Measurements from ENCODE around the gene RAB44. TPM values are rescaled to one million over a fixed set of nuclear protein-coding genes. Genes with fewer than 3 reads are reported as not detected.

The RAB44 gene
- total RNA-seq, 1 donor from 2014 or later = 0.16 TPM

DNA sequence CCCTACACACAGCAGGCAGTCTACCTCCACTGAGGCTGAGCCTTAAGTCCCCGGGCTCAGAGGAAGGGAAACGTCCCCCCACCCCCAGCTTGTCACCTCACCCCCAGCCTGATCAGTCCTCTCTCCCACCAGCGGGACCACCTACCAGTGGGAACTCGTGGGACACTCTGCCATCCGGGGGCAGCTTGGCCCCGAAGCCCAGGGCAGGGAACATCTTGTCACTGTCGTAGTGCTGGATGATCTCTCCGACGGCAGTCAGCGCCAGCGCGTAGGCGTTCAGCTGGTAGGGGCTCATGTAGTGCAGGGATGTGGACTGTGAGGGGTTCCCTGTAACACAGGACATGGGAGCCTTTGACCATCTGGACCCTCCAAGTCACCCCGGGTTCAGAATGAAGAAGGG is 48.6 kb downstream of the RAB44 start:
- Histone ChIP-seq H3K4me3 (ENCODE audit: insufficient read depth, low read depth, low read length) (no peak overlapping the region), H4K20me1 (ENCODE audit: insufficient read depth, low read length) (no peaks in the 10 kb centered on the region), H2AFZ (ENCODE audit: low read depth, low read length) (no peak overlapping the region), H3K27me3 (ENCODE audit: insufficient read depth, low read length) (no peaks in the 10 kb centered on the region), H3K36me3 (ENCODE audit: insufficient read depth, low read length) (no peaks in the 10 kb centered on the region), H3K9ac (ENCODE audit: low read length) (no peak overlapping the region), H3K27ac (ENCODE audit: low read depth, low read length) (no peak overlapping the region), H3K79me2 (ENCODE audit: insufficient read depth, low read length) (no peaks in the 10 kb centered on the region), H3K4me2 (ENCODE audit: low read length) (no peak overlapping the region), H3K9me3 (ENCODE audit: insufficient read depth, low read depth, low read length) (peaks cover 4% of the 10 kb centered on the region), H3K4me1 (ENCODE audit: insufficient read depth, low read length) (no peaks in the 10 kb centered on the region)
- TF ChIP-seq EZH2 (IDR thresholded peaks at IDR 0.05; ENCODE audit: insufficient read depth, low read length) (no peak), CTCF (IDR thresholded peaks at IDR 0.05; ENCODE audit: insufficient read depth, low read depth, low read length) (no peak)
- Mint-ChIP-seq H3K4me3 (ENCODE audit: unreplicated experiment) (no peak overlapping the region), H3K27me3 (ENCODE audit: low read depth, unreplicated experiment) (peaks cover 16% of the 10 kb centered on the region), H3K9me3 (ENCODE audit: unreplicated experiment) (peaks cover 5% of the 10 kb centered on the region), H3K4me1 (ENCODE audit: low read depth, unreplicated experiment) (no peaks in the 10 kb centered on the region), H3K27ac (ENCODE audit: unreplicated experiment) (no peak overlapping the region), H3K36me3 (ENCODE audit: low read depth, unreplicated experiment) (peaks cover 3% of the 10 kb centered on the region)
- no peak for DNase-seq (ENCODE audit: low read depth)
- no peak for FAIRE-seq

- Histone ChIP-seq H3K4me3 (ENCODE audit: insufficient read depth, low read depth, low read length) (no peak overlapping the region), H3K4me1 (ENCODE audit: insufficient read depth, low read length) (no peaks in the 10 kb centered on the region), H3K9ac (ENCODE audit: low read length) (no peak overlapping the region), H3K36me3 (ENCODE audit: insufficient read depth, low read length) (no peaks in the 10 kb centered on the region), H3K9me3 (ENCODE audit: insufficient read depth, low read depth, low read length) (peaks cover 4% of the 10 kb centered on the region), H3K27ac (ENCODE audit: low read depth, low read length) (no peak overlapping the region), H2AFZ (ENCODE audit: low read depth, low read length) (no peak overlapping the region), H3K79me2 (ENCODE audit: insufficient read depth, low read length) (no peaks in the 10 kb centered on the region), H3K4me2 (ENCODE audit: low read length) (no peak overlapping the region), H3K27me3 (ENCODE audit: insufficient read depth, low read length) (no peaks in the 10 kb centered on the region), H4K20me1 (ENCODE audit: insufficient read depth, low read length) (no peaks in the 10 kb centered on the region)
- no peak overlapping the region for H3K27ac Mint-ChIP-seq (ENCODE audit: unreplicated experiment)
- peaks cover 5% of the 10 kb centered on the region for H3K9me3 Mint-ChIP-seq (ENCODE audit: unreplicated experiment)
- peaks cover 3% of the 10 kb centered on the region for H3K36me3 Mint-ChIP-seq (ENCODE audit: low read depth, unreplicated experiment)
- DNase-seq (ENCODE audit: low read depth) (no peak), FAIRE-seq (no peak)
- H3K27me3 Mint-ChIP-seq (ENCODE audit: low read depth, unreplicated experiment) = peaks cover 16% of the 10 kb centered on the region
- TF ChIP-seq EZH2 (IDR thresholded peaks at IDR 0.05; ENCODE audit: insufficient read depth, low read length) (no peak), CTCF (IDR thresholded peaks at IDR 0.05; ENCODE audit: insufficient read depth, low read depth, low read length) (no peak)
- no peak overlapping the region for H3K4me3 Mint-ChIP-seq (ENCODE audit: unreplicated experiment)
- H3K4me1 Mint-ChIP-seq (ENCODE audit: low read depth, unreplicated experiment) = peaks cover 4% of the 10 kb centered on the region
Measured at GRCh38 chr6:36749829-36750489, 52.3 kb downstream of the RAB44 start.

DNA sequence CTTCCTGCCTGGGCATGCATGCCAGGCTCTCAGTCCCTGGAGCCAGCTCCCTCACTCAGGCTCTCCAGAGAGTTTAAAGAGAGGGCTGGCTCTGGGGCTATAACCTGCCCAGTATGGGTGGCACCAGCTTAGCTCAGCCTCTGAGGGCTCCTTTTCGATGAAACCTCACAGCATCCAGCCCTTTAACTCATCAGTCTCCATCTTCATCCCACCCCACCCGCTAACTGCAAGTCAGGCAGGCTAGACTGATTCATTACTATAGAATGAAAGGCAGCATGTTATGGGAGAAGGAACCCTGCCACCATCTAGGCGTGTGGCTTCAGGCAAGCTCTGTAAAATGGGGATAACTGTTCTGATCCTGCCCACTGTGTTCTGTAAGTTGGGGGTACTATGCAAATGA is 53.5 kb downstream of the RAB44 start:
- peaks cover 3% of the 10 kb centered on the region for H3K36me3 Mint-ChIP-seq (ENCODE audit: low read depth, unreplicated experiment)
- TF ChIP-seq CTCF (IDR thresholded peaks at IDR 0.05; ENCODE audit: insufficient read depth, low read depth, low read length) (no peak), EZH2 (IDR thresholded peaks at IDR 0.05; ENCODE audit: insufficient read depth, low read length) (no peak)
- FAIRE-seq = no peak

More for the DNA sequence above, 53.5 kb downstream of the RAB44 start:
- Histone ChIP-seq H3K4me1 (ENCODE audit: insufficient read depth, low read length) (peaks cover 6% of the 10 kb centered on the region), H3K4me2 (ENCODE audit: low read length) (no peak overlapping the region), H3K9ac (ENCODE audit: low read length) (no peak overlapping the region), H4K20me1 (ENCODE audit: insufficient read depth, low read length) (no peaks in the 10 kb centered on the region), H3K27ac (ENCODE audit: low read depth, low read length) (no peak overlapping the region), H3K9me3 (ENCODE audit: insufficient read depth, low read depth, low read length) (peaks cover 4% of the 10 kb centered on the region), H3K36me3 (ENCODE audit: insufficient read depth, low read length) (no peaks in the 10 kb centered on the region), H3K79me2 (ENCODE audit: insufficient read depth, low read length) (no peaks in the 10 kb centered on the region), H2AFZ (ENCODE audit: low read depth, low read length) (no peak overlapping the region), H3K4me3 (ENCODE audit: insufficient read depth, low read depth, low read length) (no peak overlapping the region), H3K27me3 (ENCODE audit: insufficient read depth, low read length) (no peaks in the 10 kb centered on the region)
- H3K4me3 Mint-ChIP-seq (ENCODE audit: unreplicated experiment) = no peak overlapping the region
- H3K27ac Mint-ChIP-seq (ENCODE audit: unreplicated experiment) = peak overlapping the region; percentile 80
- no peak for DNase-seq (ENCODE audit: low read depth)
- H3K4me1 Mint-ChIP-seq (ENCODE audit: low read depth, unreplicated experiment) = peaks cover 10% of the 10 kb centered on the region
- H3K9me3 Mint-ChIP-seq (ENCODE audit: unreplicated experiment) = peaks cover 5% of the 10 kb centered on the region
- H3K27me3 Mint-ChIP-seq (ENCODE audit: low read depth, unreplicated experiment) = peaks cover 16% of the 10 kb centered on the region

Data from astrocyte (in vitro differentiated cells and primary cell).